HL-60 (cell line): Measurements from ENCODE around the gene PMVK.

ENCODE experiments used
- CTCF ChIP-seq: IDR thresholded peaks from one replicate; pipeline ENCODE4 v1.5.1; 2011; ENCODE audit warnings: low read length, control low read depth, inconsistent platforms; ENCODE audit not compliant: insufficient read depth
- GABPA ChIP-seq: IDR thresholded peaks from 2 replicates; pipeline ENCODE4 v1.6.1; 2012; ENCODE audit warnings: low read depth
- TF ChIP-seq, protein P1 (sequence below): IDR thresholded peaks from 2 replicates; pipeline ENCODE4 v1.6.1; 2012; ENCODE audit warnings: low read depth; ENCODE audit not compliant: insufficient replicate concordance

GRCh38 chr1:154972517-154973343 lies 36.2 kb upstream of the PMVK start:
- TF ChIP-seq CTCF (no peak), GABPA (no peak)
- TF ChIP-seq, protein P1, sequence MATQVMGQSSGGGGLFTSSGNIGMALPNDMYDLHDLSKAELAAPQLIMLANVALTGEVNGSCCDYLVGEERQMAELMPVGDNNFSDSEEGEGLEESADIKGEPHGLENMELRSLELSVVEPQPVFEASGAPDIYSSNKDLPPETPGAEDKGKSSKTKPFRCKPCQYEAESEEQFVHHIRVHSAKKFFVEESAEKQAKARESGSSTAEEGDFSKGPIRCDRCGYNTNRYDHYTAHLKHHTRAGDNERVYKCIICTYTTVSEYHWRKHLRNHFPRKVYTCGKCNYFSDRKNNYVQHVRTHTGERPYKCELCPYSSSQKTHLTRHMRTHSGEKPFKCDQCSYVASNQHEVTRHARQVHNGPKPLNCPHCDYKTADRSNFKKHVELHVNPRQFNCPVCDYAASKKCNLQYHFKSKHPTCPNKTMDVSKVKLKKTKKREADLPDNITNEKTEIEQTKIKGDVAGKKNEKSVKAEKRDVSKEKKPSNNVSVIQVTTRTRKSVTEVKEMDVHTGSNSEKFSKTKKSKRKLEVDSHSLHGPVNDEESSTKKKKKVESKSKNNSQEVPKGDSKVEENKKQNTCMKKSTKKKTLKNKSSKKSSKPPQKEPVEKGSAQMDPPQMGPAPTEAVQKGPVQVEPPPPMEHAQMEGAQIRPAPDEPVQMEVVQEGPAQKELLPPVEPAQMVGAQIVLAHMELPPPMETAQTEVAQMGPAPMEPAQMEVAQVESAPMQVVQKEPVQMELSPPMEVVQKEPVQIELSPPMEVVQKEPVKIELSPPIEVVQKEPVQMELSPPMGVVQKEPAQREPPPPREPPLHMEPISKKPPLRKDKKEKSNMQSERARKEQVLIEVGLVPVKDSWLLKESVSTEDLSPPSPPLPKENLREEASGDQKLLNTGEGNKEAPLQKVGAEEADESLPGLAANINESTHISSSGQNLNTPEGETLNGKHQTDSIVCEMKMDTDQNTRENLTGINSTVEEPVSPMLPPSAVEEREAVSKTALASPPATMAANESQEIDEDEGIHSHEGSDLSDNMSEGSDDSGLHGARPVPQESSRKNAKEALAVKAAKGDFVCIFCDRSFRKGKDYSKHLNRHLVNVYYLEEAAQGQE = no peak
